ENCODE measurements around the gene CARS1. TPM values are rescaled to one million over a fixed set of nuclear protein-coding genes. Genes with fewer than 3 reads are reported as not detected.

Gene CARS1
- polyA plus RNA-seq, 3 donors, result 24.7 to 81.4 (median 33.1) TPM

DNA sequence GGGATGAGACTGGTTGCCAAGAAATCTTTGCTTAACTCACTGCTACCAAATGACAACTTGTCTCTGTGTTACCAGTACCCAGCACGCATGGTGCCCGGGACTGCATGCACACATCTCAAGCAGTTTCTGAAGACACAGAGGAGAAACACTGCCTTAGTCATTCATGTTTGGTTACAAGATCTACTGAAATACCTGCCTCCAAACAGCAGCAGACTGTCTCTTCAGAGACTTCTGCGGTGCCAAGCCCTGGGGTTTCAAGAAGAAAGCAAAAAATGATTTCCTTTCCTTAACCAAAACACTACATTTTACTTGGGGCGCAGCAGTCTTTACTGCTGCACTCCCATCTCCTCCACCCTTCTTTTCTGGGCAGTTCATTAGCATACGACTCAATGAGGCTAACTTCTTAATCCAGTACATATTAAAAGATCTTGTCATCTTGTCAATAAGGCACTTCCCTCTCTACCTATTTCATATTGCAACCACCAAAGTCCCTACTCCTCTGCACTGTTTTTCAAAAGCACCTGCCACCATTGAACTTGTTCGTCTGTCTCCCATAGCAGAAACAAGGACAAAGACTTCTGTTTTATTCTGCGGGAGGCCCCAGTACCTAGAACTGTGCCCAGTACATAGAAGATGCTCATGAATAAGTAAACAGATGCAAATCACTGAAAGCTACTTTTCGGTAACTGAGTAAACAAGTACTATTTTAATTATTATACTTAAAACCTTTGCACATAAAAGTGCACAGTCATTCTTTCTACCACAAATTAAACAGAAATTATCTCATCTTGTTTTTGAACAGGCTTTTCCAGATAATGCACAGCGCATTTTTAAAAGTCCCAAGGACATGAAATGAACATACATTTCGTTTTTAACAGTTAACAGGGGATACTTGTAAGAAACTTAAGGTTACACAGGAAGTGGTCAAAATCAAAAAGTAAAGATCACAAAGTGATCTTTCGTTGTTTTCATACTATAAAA is 69.1 kb downstream of the CARS1 start:
- WGBS, 3 donors, result 29 to 52% (median 43%) methylated on average over 11 of the region's 11 CpGs

DNA sequence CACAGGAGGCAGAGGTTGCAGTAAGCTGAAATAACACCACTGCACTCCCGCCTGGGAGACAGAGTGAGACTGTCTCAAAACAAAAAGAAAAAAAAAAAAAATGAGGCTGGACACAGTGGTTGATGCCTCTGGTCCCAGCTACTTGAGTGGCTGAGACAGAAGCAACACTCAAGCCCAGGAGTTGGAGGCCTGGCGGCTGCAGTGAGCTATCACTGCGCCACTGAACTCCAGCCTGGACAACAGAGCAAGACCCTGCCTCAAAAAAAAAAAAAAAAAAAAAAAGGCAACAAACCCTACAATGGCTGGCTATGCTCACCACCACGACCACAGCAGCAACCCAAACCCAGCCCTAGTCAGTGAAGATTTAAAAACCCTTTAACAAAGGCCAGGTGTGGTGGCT is 73.3 kb downstream of the CARS1 start:
- 93 to 99% (median 97%) methylated on average over 4 of the region's 4 CpGs for WGBS, 3 donors
- no peak overlapping the region for H3K27ac ChIP-seq (ENCODE audit: low read depth, low read length)

More for the DNA sequence above, 69.1 kb downstream of the CARS1 start:
- no peak overlapping the region for H3K27ac ChIP-seq (ENCODE audit: low read depth, low read length)

DNA sequence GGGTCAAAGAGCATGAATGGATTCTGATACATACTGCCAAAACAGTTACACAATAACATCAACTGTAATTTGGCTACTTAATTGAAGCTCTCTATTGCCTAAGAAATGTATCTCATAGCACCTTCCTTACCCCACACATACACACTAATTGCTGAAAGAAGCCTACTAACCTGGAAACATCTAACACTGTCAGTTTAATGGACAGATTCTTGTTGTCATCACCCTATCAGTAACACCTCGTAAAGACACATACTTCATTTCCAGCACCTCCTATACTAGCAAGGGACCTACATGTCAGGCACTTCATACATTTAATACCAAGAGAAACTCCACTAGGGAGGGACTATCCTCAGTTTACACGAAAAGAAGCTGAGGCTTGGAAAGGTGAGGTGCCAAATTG is 75.0 kb downstream of the CARS1 start:
- 60 to 72% (median 61%) methylated on average over 2 of the region's 2 CpGs for WGBS, 3 donors

DNA sequence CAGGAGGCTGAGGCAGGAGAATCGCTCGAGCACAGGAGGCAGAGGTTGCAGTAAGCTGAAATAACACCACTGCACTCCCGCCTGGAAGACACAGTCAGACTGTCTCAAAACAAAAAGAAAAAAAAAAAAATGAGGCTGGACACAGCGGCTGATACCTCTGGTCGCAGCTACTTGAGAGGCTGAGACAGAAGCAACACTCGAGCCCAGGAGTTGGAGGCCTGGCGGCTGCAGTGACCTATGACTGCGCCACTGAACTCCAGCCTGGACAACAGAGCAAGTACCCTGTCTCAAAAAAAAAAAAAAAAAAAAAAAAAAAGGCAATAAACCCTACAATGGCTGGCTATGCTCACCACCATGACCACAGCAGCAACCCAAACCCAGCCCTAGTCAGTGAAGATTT is 76.1 kb downstream of the CARS1 start:
- no peak overlapping the region for H3K27ac ChIP-seq (ENCODE audit: low read depth, low read length)
- 90 to 97% (median 95%) methylated on average over 8 of the region's 8 CpGs for WGBS, 3 donors

More for the DNA sequence above, 75.0 kb downstream of the CARS1 start:
- no peak overlapping the region for H3K27ac ChIP-seq (ENCODE audit: low read depth, low read length)

DNA sequence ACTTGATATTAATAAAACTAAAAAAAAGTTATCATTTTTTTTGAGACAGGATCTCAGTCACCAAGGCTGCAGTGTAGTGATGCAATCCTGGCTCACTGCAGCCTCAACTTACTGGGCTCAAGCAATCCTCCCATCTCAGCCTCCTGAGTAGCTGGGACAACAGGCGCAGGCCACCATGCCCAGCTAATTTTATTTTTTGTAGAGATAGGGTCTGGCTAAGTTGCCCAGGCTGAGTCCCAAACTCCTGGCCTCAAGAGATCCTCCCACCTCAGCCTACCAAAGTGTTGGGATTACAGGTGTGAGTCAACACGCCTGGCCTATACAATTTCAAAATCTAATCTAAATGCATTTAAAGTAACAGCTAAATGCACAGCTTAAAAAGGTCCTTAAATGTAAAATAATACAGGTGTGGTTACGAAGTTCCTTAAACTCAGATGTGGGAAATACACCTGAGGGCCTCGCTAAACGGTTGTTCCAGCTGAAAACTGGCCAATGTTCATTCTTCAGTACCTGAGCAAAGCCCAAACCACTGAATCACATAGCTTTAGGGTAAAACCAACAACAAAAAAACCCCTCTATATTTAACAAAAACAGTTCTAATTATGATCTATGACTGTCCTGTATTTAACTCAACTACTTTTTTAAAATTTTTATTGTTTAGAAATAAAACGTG is 76.9 kb downstream of the CARS1 start:
- H3K27ac ChIP-seq (ENCODE audit: low read depth, low read length), result no peak overlapping the region
- 70 to 84% (median 81%) methylated on average over 6 of the region's 6 CpGs for WGBS, 3 donors

DNA sequence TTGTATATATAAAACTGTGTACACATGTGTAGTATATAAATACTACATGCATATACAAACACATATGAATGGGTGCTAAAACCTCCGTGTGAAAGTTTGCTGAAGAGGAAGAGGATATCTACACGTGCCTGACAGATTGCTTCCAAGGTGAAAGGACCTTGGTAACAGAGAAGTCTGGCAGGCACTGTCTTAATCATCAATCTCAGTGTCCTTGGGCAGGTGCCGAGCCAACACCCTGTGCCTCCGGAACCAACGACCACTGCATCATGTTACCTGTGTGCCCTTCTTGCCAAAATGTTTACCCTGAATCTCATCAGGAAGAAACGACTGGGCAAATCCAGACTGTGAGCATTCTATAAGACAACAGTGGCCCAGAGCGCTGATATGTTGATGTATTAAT is 80.1 kb downstream of the CARS1 start:
- no peak overlapping the region for H3K27ac ChIP-seq (ENCODE audit: low read depth, low read length)
- WGBS, 3 donors, result 46 to 80% (median 79%) methylated on average over 7 of the region's 7 CpGs

DNA sequence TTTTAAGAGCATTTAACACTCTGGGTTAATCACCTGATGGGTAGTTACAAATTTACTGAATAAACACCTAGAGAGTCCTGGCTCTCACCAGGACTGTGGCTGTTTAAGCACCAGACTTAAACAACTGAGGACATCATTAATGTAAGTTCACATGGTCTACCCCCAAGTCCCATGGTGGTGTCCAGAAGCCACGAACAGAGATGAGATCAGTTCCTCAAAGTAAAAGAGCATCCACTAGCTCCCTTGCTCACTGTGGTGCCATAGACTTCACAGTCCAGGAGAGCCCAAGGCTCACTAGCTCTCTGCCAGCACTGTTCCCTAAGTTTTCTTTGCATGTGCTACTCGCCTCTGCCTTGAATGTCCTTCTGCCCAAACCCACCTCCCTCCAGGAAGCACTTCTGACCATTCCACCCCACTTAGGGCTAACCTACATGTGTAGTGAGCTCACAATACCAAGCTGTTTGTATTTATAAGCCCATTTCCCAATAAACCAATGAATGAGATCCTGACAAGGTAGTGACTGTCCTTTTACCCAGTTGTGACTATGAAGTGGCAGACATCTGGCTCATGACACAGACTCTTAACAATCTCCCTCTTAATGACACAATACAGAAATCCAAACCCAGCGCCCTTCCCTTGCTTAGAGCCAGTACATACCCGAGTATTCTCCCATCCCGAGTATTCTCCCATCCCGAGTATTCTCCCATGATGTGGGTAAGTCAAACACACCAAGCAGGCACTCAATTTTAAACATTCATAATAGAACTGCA is 80.7 kb downstream of the CARS1 start:
- H3K27ac ChIP-seq (ENCODE audit: low read depth, low read length), result no peak overlapping the region
- WGBS, 3 donors, result 80 to 84% (median 82%) methylated on average over 6 of the region's 6 CpGs

DNA sequence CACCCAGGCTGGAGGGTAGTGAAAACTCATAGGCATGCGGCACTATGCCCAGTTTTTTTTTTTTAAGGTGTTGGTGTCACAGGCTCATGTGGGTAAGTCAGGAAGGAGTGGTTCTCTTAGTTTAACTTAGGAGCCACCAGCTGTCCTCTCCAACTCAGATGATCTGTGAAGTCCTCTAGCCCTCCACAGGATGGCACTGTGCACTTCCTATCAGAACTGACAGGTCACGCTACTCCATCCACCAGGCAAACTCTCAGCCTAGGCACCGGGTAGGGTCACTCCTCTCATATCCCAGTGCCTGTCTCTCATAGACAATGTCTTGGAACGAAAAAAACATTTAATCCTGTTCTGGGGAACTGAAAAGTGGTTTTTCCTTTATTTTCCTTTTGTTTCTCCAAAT is 81.6 kb downstream of the CARS1 start:
- H3K27ac ChIP-seq (ENCODE audit: low read depth, low read length), result no peak overlapping the region
- 85 to 88% (median 86%) methylated on average over 4 of the region's 4 CpGs for WGBS, 3 donors

DNA sequence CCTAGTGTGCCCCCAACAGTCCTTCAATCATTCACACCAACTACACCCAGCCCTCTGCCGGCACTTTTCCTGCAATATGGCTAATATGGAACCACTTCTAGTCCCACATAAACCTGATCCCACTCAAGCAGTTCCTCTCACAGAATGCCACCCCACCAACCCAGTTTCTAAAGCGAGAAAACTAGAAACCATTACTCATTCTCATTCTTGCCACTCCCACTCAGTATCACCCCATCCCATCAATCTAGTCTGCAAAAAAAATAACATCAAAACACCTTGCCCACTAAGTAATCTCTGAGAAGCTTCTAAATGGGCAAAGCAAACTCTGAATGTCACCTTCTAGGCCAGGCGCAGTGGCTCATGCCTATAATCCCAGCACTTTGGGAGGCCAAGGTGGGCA is 83.0 kb downstream of the CARS1 start:
- H3K27ac ChIP-seq (ENCODE audit: low read depth, low read length), result no peak overlapping the region
- 96 to 97% (median 97%) methylated on average over 3 of the region's 3 CpGs for WGBS, 3 donors

DNA sequence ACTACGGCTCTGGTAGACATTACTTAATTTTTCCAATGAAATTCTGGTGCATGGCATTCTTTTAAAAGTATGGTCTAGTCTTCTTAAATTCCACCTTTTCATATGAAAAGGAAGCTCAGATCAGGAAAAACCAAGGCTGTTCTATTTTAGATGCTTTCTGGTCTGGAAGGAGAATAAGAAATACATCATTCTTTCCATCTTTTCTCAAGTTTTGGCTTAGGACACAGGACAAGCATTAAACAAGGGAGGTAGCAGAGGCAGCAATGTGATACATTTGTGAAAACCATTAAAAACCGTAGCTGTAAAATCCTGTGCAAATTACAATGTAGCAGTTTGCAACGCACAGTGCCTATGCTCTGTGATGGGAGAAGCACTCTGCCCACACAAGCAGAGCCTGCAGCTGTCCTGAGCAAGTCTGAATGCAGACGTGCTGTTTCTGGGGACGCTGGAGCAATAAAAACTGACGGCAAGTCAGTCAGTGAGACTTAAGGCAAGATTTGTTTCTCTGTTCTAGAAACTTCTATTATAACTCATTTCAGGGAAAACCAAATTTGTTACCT is 88.8 kb downstream of the CARS1 start:
- no peak overlapping the region for H3K27ac ChIP-seq (ENCODE audit: low read depth, low read length)
- WGBS, 3 donors, result 74 to 84% (median 74%) methylated on average over 6 of the region's 6 CpGs

DNA sequence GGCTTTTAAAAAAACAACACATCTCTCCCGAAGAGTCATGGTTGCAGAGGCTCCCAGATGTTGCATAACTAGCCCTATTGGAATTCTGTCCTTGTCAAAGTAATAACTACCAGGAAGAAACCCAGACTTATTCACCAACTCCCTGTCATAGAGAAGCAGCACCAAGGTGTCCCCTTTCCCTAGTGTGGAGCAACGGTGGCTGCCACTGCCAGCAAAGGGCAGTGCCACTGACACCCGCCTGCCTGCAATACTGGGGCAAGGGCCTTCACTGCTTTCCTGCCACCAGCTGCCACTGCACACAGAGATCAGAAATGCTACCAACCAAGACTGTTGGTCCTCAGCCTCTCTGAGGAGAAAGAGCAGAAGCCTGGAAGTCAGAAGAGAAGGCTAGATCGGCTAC is 92.4 kb downstream of the CARS1 start:
- 77 to 87% (median 82%) methylated on average over 4 of the region's 4 CpGs for WGBS, 3 donors
- no peak overlapping the region for H3K27ac ChIP-seq (ENCODE audit: low read depth, low read length)

DNA sequence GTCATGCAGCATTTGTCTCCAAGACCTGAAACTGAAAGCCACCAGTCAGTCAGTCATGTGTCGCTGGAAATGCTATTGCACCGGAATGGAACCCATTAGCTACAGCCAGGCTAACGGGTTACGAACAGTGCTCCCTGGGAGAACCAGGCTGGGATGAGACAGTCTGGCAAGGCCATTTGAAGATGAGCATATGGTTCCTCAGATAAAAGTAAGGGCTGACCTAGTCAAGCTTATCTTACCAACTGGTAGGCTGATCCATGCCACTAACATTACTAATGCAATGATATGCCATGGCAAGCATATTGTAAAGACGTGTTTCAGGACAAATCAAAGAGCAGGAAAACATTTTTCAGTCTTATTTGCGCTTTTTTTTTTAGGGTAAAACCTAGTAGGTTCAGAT is 93.5 kb downstream of the CARS1 start:
- WGBS, 3 donors, result 90 to 95% (median 95%) methylated on average over 6 of the region's 6 CpGs

DNA sequence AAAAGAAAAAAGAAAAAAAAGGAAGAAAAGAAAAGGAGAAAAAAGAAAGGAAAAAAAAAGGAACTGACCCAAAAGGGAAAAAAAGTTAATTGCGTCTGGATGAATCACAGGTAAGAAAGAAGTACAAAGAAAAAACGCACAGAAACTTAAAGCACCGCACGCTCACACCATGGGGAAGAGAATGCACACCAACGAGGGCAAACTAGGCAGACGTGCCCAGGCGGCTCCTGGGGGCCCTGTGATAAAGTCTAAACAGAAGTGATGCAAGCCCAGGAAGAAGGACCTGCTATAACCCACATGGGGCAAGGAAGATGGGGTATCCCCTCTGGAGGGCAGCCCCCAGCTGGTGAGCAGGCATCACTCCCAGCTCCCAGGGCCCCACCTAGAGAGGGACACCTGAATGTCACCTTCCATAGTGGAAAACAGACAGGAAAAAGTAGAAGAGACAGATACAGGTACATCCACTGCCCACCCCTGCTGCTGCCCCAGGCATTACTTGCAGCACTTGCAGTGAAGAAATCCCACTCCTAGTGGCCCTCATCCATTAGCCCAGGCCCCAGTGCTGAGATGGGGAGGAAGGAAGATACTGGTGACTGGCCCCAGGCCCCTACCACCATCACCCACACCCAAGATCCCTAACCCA is 94.0 kb downstream of the CARS1 start:
- 74 to 95% (median 75%) methylated on average over 7 of the region's 7 CpGs for WGBS, 3 donors
- no peak overlapping the region for H3K27ac ChIP-seq (ENCODE audit: low read depth, low read length)

More for the DNA sequence above, 93.5 kb downstream of the CARS1 start:
- H3K27ac ChIP-seq (ENCODE audit: low read depth, low read length), result no peak overlapping the region

DNA sequence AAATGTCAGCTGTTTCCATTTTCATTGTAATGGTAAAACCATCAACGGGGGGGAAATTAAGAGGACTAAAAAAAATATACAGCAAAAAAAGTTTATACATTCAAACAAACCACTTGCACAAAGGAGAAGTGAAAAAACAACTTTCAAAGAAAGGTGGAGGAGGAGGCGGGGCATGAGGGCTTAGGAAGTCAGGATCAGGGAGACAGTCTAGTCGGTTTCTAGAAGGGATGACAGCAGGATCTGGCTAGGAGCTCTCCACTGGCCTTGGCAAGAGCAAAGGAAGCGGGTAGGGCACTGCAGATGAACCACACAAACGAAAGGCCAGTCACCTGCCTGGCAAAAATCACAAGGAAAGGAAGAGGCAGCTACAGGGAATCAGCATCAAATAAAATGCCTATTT is 96.1 kb downstream of the CARS1 start:
- 75 to 76% (median 76%) methylated on average over 5 of the region's 5 CpGs for WGBS, 3 donors
- H3K27ac ChIP-seq (ENCODE audit: low read depth, low read length), result no peak overlapping the region

DNA sequence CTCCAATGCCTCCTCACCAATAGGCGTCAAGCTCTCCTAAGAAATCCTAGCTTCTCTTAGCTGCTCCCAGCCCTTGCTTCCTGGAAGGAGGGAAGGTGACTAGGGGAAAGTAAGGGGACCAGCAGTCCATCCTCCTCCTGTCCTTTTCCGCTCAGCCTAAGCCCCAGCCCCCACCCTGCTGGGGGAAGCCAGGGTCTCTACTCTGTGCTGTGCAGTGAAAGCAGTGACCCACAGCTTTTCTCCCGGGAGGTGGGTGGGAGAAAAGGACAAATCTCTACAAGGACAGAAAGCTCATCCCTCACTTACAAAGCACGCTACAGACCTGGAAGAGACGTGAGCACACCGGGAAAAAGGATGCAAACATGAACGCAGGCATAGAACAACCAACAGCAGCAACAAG is 97.1 kb downstream of the CARS1 start:
- no peak overlapping the region for H3K27ac ChIP-seq (ENCODE audit: low read depth, low read length)
- WGBS, 3 donors, result 92 to 97% (median 93%) methylated on average over 7 of the region's 7 CpGs

DNA sequence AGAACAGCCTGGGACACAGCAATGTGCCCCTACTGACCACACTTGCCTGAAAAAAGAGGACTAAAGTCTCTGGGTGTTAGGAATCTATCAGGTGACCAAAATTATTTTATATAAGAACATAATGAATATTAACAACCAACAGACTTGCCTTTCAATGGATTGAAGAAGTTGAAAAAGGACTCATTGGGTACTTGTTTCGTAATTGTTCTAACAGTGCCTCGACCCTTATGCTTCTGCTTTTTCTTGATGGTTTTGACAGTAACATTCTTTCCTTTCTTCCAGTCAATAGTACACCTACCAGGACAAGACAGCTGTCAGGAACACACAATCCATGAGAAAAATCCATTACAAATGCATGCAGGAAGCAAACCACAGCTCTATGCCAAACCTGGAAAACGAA is 99.0 kb downstream of the CARS1 start:
- no peak overlapping the region for H3K27ac ChIP-seq (ENCODE audit: low read depth, low read length)
- WGBS, 3 donors, result 66 to 75% (median 67%) methylated on average over 3 of the region's 3 CpGs

DNA sequence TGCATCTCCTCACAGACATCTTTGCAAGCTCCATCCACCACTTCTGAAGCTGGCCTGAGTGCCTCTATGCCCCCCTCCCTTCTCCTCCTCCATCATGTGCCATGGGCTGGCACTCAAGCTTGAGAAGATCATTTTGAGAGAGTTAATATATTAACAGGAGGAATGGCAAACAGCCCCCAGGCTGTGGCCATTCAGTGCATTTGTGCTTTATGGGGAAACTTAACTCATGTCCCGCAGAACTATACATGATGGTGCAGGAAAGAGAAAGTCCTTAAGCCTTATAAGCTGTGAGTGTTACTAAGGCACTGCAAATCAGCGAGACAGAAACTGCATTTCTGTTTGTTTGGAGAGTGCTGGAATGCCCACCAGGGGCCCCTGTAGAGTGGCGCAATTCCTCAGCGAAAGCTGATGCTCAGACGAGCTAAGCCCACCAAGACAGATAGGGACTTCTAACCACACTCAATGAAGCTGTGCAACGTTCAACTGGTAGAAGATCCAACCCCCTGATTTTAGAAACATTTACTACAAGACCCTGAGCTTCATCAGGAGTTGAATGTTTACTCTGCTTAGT is 101.2 kb downstream of the CARS1 start:
- 83 to 86% (median 84%) methylated on average over 6 of the region's 6 CpGs for WGBS, 3 donors
- H3K27ac ChIP-seq (ENCODE audit: low read depth, low read length), result no peak overlapping the region

DNA sequence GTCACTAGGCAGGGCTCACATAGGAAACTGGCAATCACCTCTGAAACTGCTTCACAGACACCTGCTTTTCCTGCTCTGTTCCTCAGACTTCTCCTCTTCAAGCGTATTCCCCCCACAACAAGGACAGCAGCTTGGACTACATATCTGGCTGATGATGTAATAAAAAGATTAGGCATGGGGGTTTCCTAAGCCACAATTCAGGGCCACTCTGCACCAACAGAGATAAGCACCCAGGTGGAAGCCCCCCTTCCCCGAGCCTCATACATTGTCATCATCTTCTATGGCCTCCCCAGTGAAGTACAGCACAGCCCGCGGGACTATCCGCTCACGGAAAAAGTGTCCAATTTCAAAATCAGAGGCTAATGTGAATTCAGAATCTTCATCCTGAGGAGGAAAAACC is 103.0 kb downstream of the CARS1 start:
- 86 to 90% (median 90%) methylated on average over 6 of the region's 6 CpGs for WGBS, 3 donors
- H3K27ac ChIP-seq (ENCODE audit: low read depth, low read length), result no peak overlapping the region
